IPS-20b (cell line): Measurements from ENCODE around the gene SLC9A7.

ENCODE experiments used
- H3K27ac ChIP-seq: one replicate; pipeline ENCODE4 v1.5.1; 2013; ENCODE audit warnings: low read length
- H3K27me3 ChIP-seq: 2 replicates; pipeline ENCODE4 v1.6.1; 2013; ENCODE audit warnings: mild to moderate bottlenecking, low read length, inconsistent platforms; ENCODE audit not compliant: insufficient read depth
- H3K36me3 ChIP-seq: 2 replicates; pipeline ENCODE4 v1.6.1; 2013; ENCODE audit warnings: low read depth, mild to moderate bottlenecking, inconsistent platforms, low read length, moderate library complexity; ENCODE audit not compliant: insufficient read depth
- H3K4me1 ChIP-seq: 2 replicates; pipeline ENCODE4 v1.6.1; 2013; ENCODE audit warnings: mild to moderate bottlenecking, control low read depth, inconsistent platforms, low read length, moderate library complexity; ENCODE audit not compliant: insufficient read depth
- H3K4me3 ChIP-seq: 2 replicates; pipeline ENCODE4 v1.5.1; 2013; ENCODE audit warnings: mild to moderate bottlenecking, low read length, inconsistent platforms
- H3K9ac ChIP-seq: 2 replicates; pipeline ENCODE4 v1.6.1; 2013; ENCODE audit warnings: low read depth, mild to moderate bottlenecking, inconsistent platforms, low read length, moderate library complexity
- H3K9me3 ChIP-seq: 2 replicates; pipeline ENCODE4 v1.6.1; 2013; ENCODE audit warnings: mild to moderate bottlenecking, low read depth, low read length, inconsistent platforms; ENCODE audit not compliant: insufficient read depth

The SLC9A7 gene

DNA sequence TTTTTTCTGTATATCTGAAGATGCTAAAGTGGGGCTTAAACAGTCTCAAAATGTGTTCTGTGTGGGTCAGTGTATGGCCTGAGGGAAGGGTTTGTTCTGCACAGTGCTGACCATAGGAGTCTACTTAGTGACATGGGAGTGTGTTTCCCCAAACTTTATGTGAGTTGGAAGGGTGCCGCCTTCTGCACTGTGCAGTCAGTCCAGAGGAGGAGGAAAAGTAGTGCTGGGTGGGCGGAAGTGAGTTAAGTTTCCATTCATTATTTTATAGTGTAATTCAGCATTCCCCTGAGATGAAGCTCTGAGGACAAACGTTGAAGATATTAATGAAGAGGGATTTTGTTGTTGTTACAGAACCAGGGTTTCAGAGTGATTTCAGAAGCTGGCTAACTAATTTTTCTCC is 182.5 kb downstream of the SLC9A7 start:
- Histone ChIP-seq H3K36me3 (peaks cover 5% of the 10 kb centered on the region; the same call in 1 of the 2 replicates), H3K4me1 (no peaks in the 10 kb centered on the region; the same call in 1 of the 2 replicates), H3K4me3 (peak overlapping the region; percentile 89), H3K27me3 (peaks cover 18% of the 10 kb centered on the region; the same call in 1 of the 2 replicates), H3K9ac (peak overlapping the region; percentile 73; the same call in 1 of the 2 replicates), H3K27ac (no peak overlapping the region), H3K9me3 (no peaks in the 10 kb centered on the region)

DNA sequence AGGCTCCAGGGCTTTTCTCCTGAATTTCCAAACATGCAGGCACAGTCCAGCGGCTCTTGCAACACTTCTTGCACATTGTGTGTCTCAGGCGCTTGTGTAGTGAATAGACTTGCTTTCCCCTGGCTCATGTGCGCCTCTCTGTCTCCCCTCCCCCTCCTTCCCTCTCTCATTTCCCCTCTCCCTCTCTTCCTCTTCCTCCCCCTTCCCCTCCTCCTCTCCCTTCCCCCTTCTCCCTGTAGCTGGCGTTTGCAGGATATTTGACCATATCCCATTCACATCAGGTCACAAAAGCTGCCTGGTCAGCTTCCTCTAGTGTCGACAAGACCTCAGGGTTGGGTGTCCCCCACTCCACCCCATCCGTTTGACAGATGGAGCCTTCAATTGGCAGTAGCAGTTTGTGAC is 182.9 kb downstream of the SLC9A7 start:
- Histone ChIP-seq H3K4me1 (no peaks in the 10 kb centered on the region; the same call in 1 of the 2 replicates), H3K9ac (peak overlapping the region; percentile 73; the same call in 1 of the 2 replicates), H3K27ac (no peak overlapping the region), H3K4me3 (peak overlapping the region; percentile 89), H3K36me3 (peaks cover 5% of the 10 kb centered on the region; the same call in 1 of the 2 replicates), H3K27me3 (peaks cover 18% of the 10 kb centered on the region; the same call in 1 of the 2 replicates), H3K9me3 (no peaks in the 10 kb centered on the region)

DNA sequence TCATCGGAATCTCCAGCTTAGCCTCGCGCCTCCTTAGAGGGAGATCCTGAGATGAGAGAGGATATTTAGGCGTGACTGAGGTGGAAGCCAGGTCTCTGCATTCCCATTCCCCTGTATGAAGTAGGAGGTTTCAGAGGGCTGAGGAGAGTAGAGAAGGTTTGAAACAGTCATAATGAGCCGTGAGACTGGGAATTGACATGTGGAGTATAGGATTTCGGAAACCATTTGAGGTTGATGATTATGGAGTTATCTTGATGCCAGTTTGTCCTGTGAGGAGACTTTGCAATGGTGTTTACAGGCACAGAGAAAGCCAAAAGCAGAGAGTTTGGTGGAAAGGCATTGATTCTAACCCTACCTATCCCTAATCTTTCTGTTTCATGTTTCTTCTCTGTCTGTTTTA is 183.3 kb downstream of the SLC9A7 start:
- Histone ChIP-seq H3K4me1 (no peaks in the 10 kb centered on the region; the same call in 1 of the 2 replicates), H3K9me3 (no peaks in the 10 kb centered on the region), H3K27ac (no peak overlapping the region), H3K36me3 (peaks cover 5% of the 10 kb centered on the region; the same call in 1 of the 2 replicates), H3K27me3 (peaks cover 18% of the 10 kb centered on the region; the same call in 1 of the 2 replicates), H3K9ac (peak overlapping the region; percentile 73; the same call in 1 of the 2 replicates), H3K4me3 (peak overlapping the region; percentile 89)

DNA sequence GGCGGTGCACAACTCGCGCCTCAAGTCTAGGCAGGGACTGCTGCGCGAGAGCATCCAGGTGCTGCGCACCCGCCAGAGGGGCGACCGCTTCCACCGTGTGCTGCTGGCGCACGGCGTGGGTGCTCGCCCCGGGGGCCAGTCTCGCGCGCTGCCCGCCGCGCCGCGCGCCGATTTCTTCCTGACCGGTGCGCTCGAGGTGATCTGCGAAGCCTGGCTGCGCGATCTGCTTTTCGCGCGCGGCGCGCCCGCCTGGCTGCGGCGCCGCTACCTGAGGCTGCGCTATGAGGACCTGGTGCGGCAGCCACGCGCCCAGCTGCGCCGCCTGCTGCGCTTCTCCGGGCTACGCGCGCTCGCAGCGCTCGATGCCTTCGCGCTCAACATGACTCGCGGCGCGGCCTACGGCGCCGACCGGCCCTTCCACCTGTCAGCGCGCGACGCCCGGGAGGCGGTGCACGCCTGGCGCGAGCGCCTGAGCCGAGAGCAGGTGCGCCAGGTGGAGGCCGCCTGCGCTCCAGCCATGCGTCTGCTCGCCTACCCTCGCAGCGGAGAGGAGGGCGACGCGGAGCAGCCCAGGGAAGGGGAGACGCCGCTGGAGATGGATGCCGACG is 184.0 kb downstream of the SLC9A7 start:
- Histone ChIP-seq H3K9me3 (no peaks in the 10 kb centered on the region), H3K27me3 (peaks cover 18% of the 10 kb centered on the region; the same call in 1 of the 2 replicates), H3K27ac (no peak overlapping the region), H3K36me3 (peaks cover 5% of the 10 kb centered on the region; the same call in 1 of the 2 replicates), H3K4me3 (peak overlapping the region; percentile 89), H3K9ac (peak overlapping the region; percentile 73; the same call in 1 of the 2 replicates), H3K4me1 (no peaks in the 10 kb centered on the region; the same call in 1 of the 2 replicates)

DNA sequence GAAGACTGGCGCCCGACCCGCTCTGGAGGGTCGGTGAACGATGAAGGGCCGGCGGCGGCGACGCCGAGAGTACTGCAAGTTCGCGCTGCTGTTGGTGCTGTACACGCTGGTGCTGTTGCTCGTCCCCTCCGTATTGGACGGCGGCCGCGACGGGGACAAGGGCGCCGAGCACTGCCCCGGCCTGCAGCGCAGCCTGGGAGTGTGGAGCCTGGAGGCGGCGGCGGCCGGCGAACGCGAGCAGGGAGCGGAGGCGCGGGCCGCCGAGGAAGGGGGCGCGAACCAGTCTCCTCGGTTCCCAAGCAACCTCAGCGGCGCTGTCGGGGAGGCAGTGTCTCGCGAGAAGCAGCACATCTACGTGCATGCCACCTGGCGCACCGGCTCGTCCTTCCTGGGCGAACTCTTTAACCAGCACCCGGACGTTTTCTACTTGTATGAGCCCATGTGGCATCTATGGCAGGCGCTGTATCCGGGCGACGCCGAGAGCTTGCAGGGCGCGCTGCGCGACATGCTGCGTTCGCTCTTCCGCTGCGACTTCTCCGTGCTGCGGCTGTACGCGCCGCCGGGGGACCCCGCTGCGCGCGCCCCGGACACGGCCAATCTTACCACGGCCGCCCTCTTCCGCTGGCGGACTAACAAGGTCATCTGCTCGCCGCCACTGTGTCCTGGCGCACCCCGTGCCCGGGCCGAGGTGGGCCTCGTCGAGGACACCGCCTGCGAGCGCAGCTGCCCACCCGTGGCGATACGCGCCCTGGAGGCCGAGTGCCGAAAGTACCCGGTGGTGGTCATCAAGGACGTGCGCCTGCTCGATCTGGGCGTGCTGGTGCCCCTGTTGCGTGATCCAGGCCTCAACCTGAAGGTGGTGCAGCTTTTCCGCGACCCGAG is 184.8 kb downstream of the SLC9A7 start:
- no peaks in the 10 kb centered on the region; the same call in 1 of the 2 replicates for H3K4me1 ChIP-seq
- H3K27ac ChIP-seq = no peak overlapping the region

DNA sequence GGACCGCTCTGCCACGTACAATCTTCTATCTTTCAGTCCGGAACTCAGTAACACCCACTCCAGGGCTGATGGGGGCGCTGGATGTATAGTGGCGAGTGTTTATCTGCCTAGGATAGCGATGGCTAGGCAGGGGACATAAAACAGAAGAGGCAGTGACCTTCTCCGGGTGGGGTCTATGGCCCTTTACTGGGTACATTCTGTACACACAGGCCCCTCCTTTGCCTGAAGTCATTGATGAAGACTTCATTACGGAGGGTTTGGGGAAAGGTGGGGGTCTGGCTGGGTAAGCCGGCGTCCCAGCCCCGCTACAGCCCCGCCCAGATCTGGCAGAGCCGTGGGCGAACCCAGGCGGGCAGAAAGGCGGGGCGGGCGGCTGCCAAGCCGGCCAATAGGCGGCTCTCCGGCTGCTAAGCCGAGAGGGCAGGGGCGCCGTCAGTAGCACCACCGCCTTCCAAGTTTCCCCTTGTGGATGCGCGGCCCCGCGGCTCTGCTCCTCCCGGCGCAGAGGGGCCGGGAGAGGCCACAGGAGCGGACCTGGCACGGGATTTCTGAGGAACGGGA is 185.5 kb downstream of the SLC9A7 start, which contains the start of gene CHST7:
Gene CHST7, plus strand, starts transcription at position 435 of the 561 bp plus-strand sequence. CDS start 167 bp downstream, outside the sequence.
- H3K36me3 ChIP-seq = no peaks in the 10 kb centered on the region
- no peaks in the 10 kb centered on the region; the same call in 1 of the 2 replicates for H3K4me1 ChIP-seq
- H3K9ac ChIP-seq = peak within 1 kb of the TSS; percentile 73; the same call in 1 of the 2 replicates
- H3K9me3 ChIP-seq = no peaks in the 10 kb centered on the region
- H3K27me3 ChIP-seq = peaks cover 18% of the 10 kb centered on the region; the same call in 1 of the 2 replicates
- peak within 1 kb of the TSS; percentile 89 for H3K4me3 ChIP-seq
- no peak within 1 kb of the TSS for H3K27ac ChIP-seq

More for the DNA sequence above, 184.8 kb downstream of the SLC9A7 start:
- peak overlapping the region; percentile 89 for H3K4me3 ChIP-seq
- H3K36me3 ChIP-seq = peaks cover 3% of the 10 kb centered on the region; the same call in 1 of the 2 replicates
- H3K27me3 ChIP-seq = peaks cover 18% of the 10 kb centered on the region; the same call in 1 of the 2 replicates
- peak overlapping the region; percentile 73; the same call in 1 of the 2 replicates for H3K9ac ChIP-seq
- H3K9me3 ChIP-seq = no peaks in the 10 kb centered on the region

DNA sequence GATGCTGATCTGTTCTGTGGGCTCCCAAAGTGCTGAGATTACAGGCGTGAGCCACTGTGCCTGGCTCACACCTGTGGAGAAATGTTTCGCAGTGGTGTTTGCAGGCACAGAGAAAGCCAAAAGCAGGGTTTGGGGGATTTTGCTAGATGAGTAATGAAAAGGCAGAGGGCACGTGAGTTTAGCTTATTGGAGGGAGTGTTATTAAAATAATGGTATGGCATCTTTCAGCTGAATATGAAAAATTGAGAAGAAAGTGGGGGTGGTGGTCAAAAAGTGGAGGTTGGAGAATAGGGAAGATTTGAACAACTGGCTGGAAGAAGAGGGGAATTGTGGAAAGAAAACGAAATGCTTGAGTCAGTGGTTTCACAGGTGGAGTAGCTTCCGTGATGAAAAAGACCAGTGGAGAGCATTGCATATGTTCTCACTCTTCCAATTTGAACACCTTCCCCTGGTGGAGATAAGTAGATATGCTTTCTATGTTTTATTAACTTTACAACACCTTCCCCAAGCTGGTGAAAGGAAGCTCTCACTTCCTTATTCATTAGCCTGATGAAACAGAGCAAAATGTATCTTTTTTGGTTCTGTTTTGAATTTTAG is 186.5 kb downstream of the SLC9A7 start:
- H3K4me1 ChIP-seq = no peaks in the 10 kb centered on the region; the same call in 1 of the 2 replicates
- peaks cover 18% of the 10 kb centered on the region; the same call in 1 of the 2 replicates for H3K27me3 ChIP-seq
- H3K9ac ChIP-seq = no peak overlapping the region
- no peaks in the 10 kb centered on the region for H3K9me3 ChIP-seq
- H3K27ac ChIP-seq = no peak overlapping the region
- H3K36me3 ChIP-seq = no peaks in the 10 kb centered on the region
- no peak overlapping the region for H3K4me3 ChIP-seq

DNA sequence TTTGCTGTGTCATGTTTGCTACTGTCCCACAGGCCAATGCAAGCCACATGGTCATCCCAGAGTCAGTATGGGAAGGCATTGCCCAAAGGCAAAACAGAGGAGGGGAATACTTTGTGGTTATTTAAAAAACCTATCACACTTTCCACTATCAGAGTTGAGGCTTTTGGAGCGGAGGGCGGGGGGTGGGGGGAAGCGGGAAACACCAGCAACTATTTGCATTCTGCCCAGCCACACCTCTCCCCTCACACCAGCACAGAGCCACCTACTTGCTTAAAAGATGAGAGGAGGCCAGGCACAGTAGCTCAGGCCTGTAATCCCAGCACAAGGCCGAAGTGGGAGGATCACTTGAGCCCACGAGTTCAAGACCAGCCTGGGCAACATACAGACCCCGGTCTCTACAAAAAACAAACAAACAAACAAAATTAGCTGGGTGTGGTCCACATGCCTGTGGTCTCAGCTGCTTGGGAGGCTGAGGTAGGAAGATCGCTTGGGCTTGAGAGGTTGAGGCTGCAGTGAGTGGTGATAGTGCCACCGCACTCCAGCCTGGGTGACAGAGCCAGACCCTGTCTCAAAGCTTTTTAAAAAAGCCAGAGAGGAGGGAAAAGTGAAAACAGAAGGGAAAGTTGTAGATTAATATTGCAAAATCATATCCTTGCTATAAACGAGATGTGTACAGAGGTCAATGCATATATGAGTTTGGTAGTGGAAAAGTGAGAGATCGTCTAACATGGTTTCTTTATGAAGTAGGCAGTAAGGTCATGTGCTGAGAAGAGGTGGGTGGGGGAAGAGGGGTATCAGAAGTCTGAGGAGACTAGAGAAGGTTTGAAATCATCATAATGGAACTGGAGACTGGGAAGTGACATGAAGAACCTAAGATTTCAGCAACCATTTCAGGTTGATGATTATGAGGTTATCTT is 187.2 kb downstream of the SLC9A7 start:
- no peak overlapping the region for H3K9ac ChIP-seq
- H3K27ac ChIP-seq = no peak overlapping the region
- H3K36me3 ChIP-seq = no peaks in the 10 kb centered on the region
- peaks cover 18% of the 10 kb centered on the region; the same call in 1 of the 2 replicates for H3K27me3 ChIP-seq
- H3K9me3 ChIP-seq = no peaks in the 10 kb centered on the region
- no peak overlapping the region for H3K4me3 ChIP-seq
- H3K4me1 ChIP-seq = no peaks in the 10 kb centered on the region; the same call in 1 of the 2 replicates

DNA sequence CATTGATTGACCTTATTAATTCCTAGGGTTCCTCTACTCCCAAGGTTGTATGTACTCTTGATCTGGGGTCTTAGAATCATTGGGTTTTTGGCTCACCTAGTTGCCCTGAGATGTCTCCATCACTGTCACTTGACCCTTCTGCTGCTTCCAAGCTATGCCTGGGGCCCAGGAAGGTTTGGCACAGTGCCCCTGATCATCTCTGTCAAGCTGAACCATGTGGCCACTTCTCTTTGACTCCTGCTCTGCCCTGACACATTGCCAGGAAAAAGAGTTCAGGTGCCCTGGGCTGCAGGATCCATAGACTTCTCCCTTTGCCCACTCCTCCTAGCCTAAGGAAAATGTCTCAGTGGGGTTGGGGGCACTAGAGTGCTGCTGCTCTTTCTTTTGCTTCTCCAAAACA is 189.3 kb downstream of the SLC9A7 start:
- Histone ChIP-seq H3K27ac (no peak overlapping the region), H3K36me3 (no peaks in the 10 kb centered on the region), H3K4me1 (no peaks in the 10 kb centered on the region), H3K9me3 (no peaks in the 10 kb centered on the region), H3K27me3 (peaks cover 2% of the 10 kb centered on the region; the same call in 1 of the 2 replicates), H3K9ac (no peak overlapping the region), H3K4me3 (no peak overlapping the region)

DNA sequence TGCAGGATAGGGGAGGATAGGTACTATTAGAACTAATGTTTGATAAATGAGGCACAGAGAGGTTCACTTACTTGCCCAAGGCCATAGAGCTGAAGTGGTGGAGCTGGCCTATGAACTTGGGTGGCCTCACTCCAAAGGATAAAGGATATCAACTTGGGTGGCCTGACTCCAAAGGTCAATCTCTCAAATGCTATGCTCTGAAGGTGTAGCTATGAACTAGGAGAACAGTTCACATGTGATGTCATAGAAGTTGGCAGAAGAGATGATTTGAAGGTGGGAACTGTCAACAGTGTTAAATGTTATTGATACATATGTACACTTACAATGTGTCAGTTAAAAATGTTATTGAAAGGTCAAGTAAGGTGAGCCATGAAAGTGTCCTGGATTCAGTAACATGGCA is 191.5 kb downstream of the SLC9A7 start:
- no peaks in the 10 kb centered on the region for H3K4me1 ChIP-seq
- no peak overlapping the region for H3K27ac ChIP-seq
- H3K9ac ChIP-seq = no peak overlapping the region
- H3K36me3 ChIP-seq = no peaks in the 10 kb centered on the region
- no peaks in the 10 kb centered on the region for H3K9me3 ChIP-seq
- H3K4me3 ChIP-seq = no peak overlapping the region
- H3K27me3 ChIP-seq = no peaks in the 10 kb centered on the region
